ENCODE measurements around the gene MPHOSPH10. TPM values are rescaled to one million over a fixed set of nuclear protein-coding genes. Genes with fewer than 3 reads are reported as not detected.

MPHOSPH10 gene
- total and polyA plus RNA-seq, 2 of the 13 experiments (the other 11 are each of a cell fraction or from before 2014, with no cell fraction given) = 37.8 to 137 TPM

GRCh38 chr2:71117063-71117462 is 13.4 kb upstream of the MPHOSPH10 start (continued):
- TF ChIP-seq ZGPAT (CRISPR knock-in tag; IDR thresholded peaks at IDR 0.05) (no peak), SMC3 (IDR thresholded peaks at IDR 0.05; ENCODE audit: low read length) (no peak), SPEN (CRISPR knock-in tag; IDR thresholded peaks at IDR 0.05; ENCODE audit: low read depth) (no peak), MAFF (IDR thresholded peaks at IDR 0.05; ENCODE audit: low read depth, low read length) (no peak)

GRCh38 chr2:71120195-71120594 is 10.2 kb upstream of the MPHOSPH10 start:
- H2AFZ ChIP-seq (ENCODE audit: low read length) = no peak overlapping the region
- no peak overlapping the region for H3K9ac ChIP-seq (ENCODE audit: insufficient read depth, low read depth, low read length)
- no peak overlapping the region for H3K27ac ChIP-seq (ENCODE audit: extremely low read length, insufficient read depth, low read length)
- no peak for ATAC-seq
- in situ Hi-C loops (cut with HindIII; ENCODE audit: extremely low pct_ligation_motif_present, low pct_unique_long_range_greater_than_20kb) = no loop called here
- no peak for DNase-seq (ENCODE audit: low spot score)
- 92% methylated on average over 6 of the region's 6 CpGs for WGBS (ENCODE audit: low lambda C conversion rate)
- no peak overlapping the region for H3K4me3 ChIP-seq (replicated peaks in 1 of 3; ENCODE audit: insufficient read depth in 1 of 3, low read depth in 2 of 3, low read length in 3 of 3)
- H3K36me3 ChIP-seq (replicated peaks in 1 of 2; ENCODE audit: control insufficient read depth in 1 of 2, insufficient read depth in 2 of 2, low read length in 2 of 2) = peaks cover 28 to 67% of the 10 kb centered on the region in 2 experiments
- CTCF ChIA-PET (ENCODE audit: low intra/inter-chr PET ratio, low total read pairs) = no interaction called here
- no peak overlapping the region for H3K4me2 ChIP-seq (ENCODE audit: low read depth, low read length)
- peaks cover 4% of the 10 kb centered on the region; the same call in 1 of the 2 replicates for H4K20me1 ChIP-seq (ENCODE audit: insufficient read depth, low read length)
- BruUV-seq (replicated peaks) = no TSS peak
- peaks cover 28% of the 10 kb centered on the region for H3K4me1 ChIP-seq (ENCODE audit: insufficient read depth, low read length)
- POLR2A ChIA-PET = interaction anchor here (1.1 kb wide), 1 partner anchor 11 kb away, joined by 3 read pairs; the partner anchor contains the start of gene MPHOSPH10
- H3K9me3 ChIP-seq (ENCODE audit: low read length) = peaks cover 7% of the 10 kb centered on the region
- peaks cover 15% of the 10 kb centered on the region for H3K79me2 ChIP-seq (ENCODE audit: insufficient read depth, low read length)
- intact Hi-C loops (cut with micrococcal nuclease; ENCODE audit: unreplicated experiment) = no loop called here
- H3K27me3 ChIP-seq (ENCODE audit: control insufficient read depth in 1 of 2, insufficient read depth in 2 of 2, low read length in 2 of 2) = no peaks in the 10 kb centered on the region
- no peak for FAIRE-seq
- TF ChIP-seq AFF4 (CRISPR knock-in tag; IDR thresholded peaks at IDR 0.05) = no peak
- TF ChIP-seq REXO4 (CRISPR knock-in tag; IDR thresholded peaks at IDR 0.05; ENCODE audit: borderline replicate concordance) = no peak
- no peak for TF ChIP-seq MTF2 (CRISPR knock-in tag; IDR thresholded peaks at IDR 0.05; ENCODE audit: borderline replicate concordance)
- no peak for TF ChIP-seq KIAA2018 (CRISPR knock-in tag; IDR thresholded peaks at IDR 0.05; ENCODE audit: borderline replicate concordance)
- TF ChIP-seq SMYD3 (CRISPR knock-in tag; IDR thresholded peaks at IDR 0.05) = no peak
- no peak for TF ChIP-seq ARNT2 (CRISPR knock-in tag; IDR thresholded peaks at IDR 0.05; ENCODE audit: low read depth)
